ENCODE data around the gene GGT6.

The GGT6 gene

GRCh38 chr17:4553669-4554068, 6.7 kb downstream of the GGT6 start:
- peaks cover 22% of the 10 kb centered on the region for H3K36me3 ChIP-seq (ENCODE audit: control insufficient read depth, insufficient read depth, low read length)
- H2BK120ac ChIP-seq (ENCODE audit: low read depth, low read length): no peak overlapping the region
- peak overlapping the region; percentile 74 for H3K4me2 ChIP-seq (ENCODE audit: low read length)
- H2AK5ac ChIP-seq (ENCODE audit: low read length): no peak overlapping the region
- no peak overlapping the region for H3K4me3 ChIP-seq (ENCODE audit: low read length)
- H3K9ac ChIP-seq (ENCODE audit: low read length): peak overlapping the region; percentile 97
- no peak overlapping the region for H4K8ac ChIP-seq (ENCODE audit: low read depth, low read length)
- no peak overlapping the region for H3K18ac ChIP-seq (ENCODE audit: low read length)
- H3K27me3 ChIP-seq (ENCODE audit: insufficient read depth, low read length, poor library complexity): no peaks in the 10 kb centered on the region
- DNase-seq: no peak
- peaks cover 3% of the 10 kb centered on the region for H3K4me1 ChIP-seq (ENCODE audit: control insufficient read depth, low read depth, low read length)
- H3K79me1 ChIP-seq (ENCODE audit: low read length): peaks cover 18% of the 10 kb centered on the region
- no peak overlapping the region for H2BK15ac ChIP-seq (replicated peaks; ENCODE audit: low read depth)
- no peak overlapping the region for H3K27ac ChIP-seq (ENCODE audit: low read depth, low read length)
- no peak overlapping the region for H3K4ac ChIP-seq (ENCODE audit: low read depth, low read length)
- H3K56ac ChIP-seq (ENCODE audit: low read length): peak overlapping the region; percentile 99
- H2BK5ac ChIP-seq (ENCODE audit: low read length): no peak overlapping the region
- no CpG with 5 or more reads among the region's 9 CpGs for WGBS (ENCODE audit: extremely low coverage, insufficient coverage, low lambda C conversion rate)
- no peak overlapping the region for H3K23ac ChIP-seq (ENCODE audit: low read length)
- no peak overlapping the region for H4K5ac ChIP-seq (ENCODE audit: low read length)
- peaks cover 23% of the 10 kb centered on the region for H3K79me2 ChIP-seq (ENCODE audit: control insufficient read depth, insufficient read depth, low read length)

- Histone ChIP-seq H2BK15ac (replicated peaks; ENCODE audit: low read depth) (no peak overlapping the region), H3K56ac (ENCODE audit: low read length) (no peak overlapping the region), H3K4me2 (ENCODE audit: low read length) (no peak overlapping the region), H3K4me3 (ENCODE audit: low read length) (no peak overlapping the region), H3K27me3 (ENCODE audit: insufficient read depth, low read length, poor library complexity) (no peaks in the 10 kb centered on the region), H3K27ac (ENCODE audit: low read depth, low read length) (no peak overlapping the region), H2BK5ac (ENCODE audit: low read length) (no peak overlapping the region), H3K79me2 (ENCODE audit: control insufficient read depth, insufficient read depth, low read length) (peaks cover 23% of the 10 kb centered on the region), H3K36me3 (ENCODE audit: control insufficient read depth, insufficient read depth, low read length) (peaks cover 30% of the 10 kb centered on the region), H3K9ac (ENCODE audit: low read length) (no peak overlapping the region), H3K4me1 (ENCODE audit: control insufficient read depth, low read depth, low read length) (peaks cover 3% of the 10 kb centered on the region), H3K79me1 (ENCODE audit: low read length) (peaks cover 20% of the 10 kb centered on the region), H4K8ac (ENCODE audit: low read depth, low read length) (no peak overlapping the region), H3K18ac (ENCODE audit: low read length) (no peak overlapping the region), H3K4ac (ENCODE audit: low read depth, low read length) (no peak overlapping the region), H2BK120ac (ENCODE audit: low read depth, low read length) (no peak overlapping the region), H3K23ac (ENCODE audit: low read length) (no peak overlapping the region), H2AK5ac (ENCODE audit: low read length) (no peak overlapping the region), H4K5ac (ENCODE audit: low read length) (no peak overlapping the region)
- no peak for DNase-seq
- no CpG with 5 or more reads among the region's 27 CpGs for WGBS (ENCODE audit: extremely low coverage, insufficient coverage, low lambda C conversion rate)
Measured at GRCh38 chr17:4551796-4552525, 8.4 kb downstream of the GGT6 start.

GRCh38 chr17:4551141-4551540, 9.2 kb downstream of the GGT6 start:
- Histone ChIP-seq H2BK15ac (replicated peaks; ENCODE audit: low read depth) (no peak overlapping the region), H3K79me2 (ENCODE audit: control insufficient read depth, insufficient read depth, low read length) (peaks cover 23% of the 10 kb centered on the region), H3K36me3 (ENCODE audit: control insufficient read depth, insufficient read depth, low read length) (peaks cover 31% of the 10 kb centered on the region), H4K5ac (ENCODE audit: low read length) (no peak overlapping the region), H3K4me2 (ENCODE audit: low read length) (no peak overlapping the region), H3K4me3 (ENCODE audit: low read length) (no peak overlapping the region), H3K27ac (ENCODE audit: low read depth, low read length) (no peak overlapping the region), H3K9ac (ENCODE audit: low read length) (no peak overlapping the region), H3K79me1 (ENCODE audit: low read length) (peaks cover 20% of the 10 kb centered on the region), H3K4ac (ENCODE audit: low read depth, low read length) (no peak overlapping the region), H3K23ac (ENCODE audit: low read length) (no peak overlapping the region), H3K18ac (ENCODE audit: low read length) (no peak overlapping the region), H2BK120ac (ENCODE audit: low read depth, low read length) (no peak overlapping the region), H2AK5ac (ENCODE audit: low read length) (no peak overlapping the region), H2BK5ac (ENCODE audit: low read length) (no peak overlapping the region), H3K4me1 (ENCODE audit: control insufficient read depth, low read depth, low read length) (peaks cover 3% of the 10 kb centered on the region), H3K27me3 (ENCODE audit: insufficient read depth, low read length, poor library complexity) (no peaks in the 10 kb centered on the region), H4K8ac (ENCODE audit: low read depth, low read length) (no peak overlapping the region), H3K56ac (ENCODE audit: low read length) (no peak overlapping the region)
- no CpG with 5 or more reads among the region's 8 CpGs for WGBS (ENCODE audit: extremely low coverage, insufficient coverage, low lambda C conversion rate)
- peak; percentile 60 for DNase-seq

DNA sequence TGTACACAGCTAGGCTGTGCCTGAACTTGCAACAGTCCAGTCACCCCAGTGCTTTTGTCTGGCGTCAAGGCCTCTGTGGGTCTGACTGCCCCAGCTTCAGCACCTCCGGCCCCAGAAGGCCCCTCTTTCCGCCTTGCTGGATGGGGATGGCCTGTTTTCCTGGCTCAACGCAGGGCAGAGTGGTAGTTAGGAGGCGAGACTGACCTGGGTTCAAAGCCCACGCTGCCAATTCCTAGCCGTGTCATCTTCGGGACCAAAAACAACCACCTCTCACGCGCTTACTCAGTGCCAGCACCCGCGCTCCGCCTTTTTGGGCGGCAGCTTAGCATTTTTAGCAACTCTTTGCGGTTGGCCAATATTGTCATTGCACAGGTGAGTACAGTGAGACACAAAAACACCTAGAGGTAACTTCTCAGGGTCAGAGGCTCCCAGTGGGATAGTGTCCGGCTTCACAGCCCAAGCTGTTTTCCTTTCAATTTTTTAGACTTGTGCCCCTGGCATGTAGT, 9.8 kb downstream of the GGT6 start:
- Histone ChIP-seq H3K27ac (ENCODE audit: low read depth, low read length) (no peak overlapping the region), H3K18ac (ENCODE audit: low read length) (no peak overlapping the region), H3K36me3 (ENCODE audit: control insufficient read depth, insufficient read depth, low read length) (peaks cover 31% of the 10 kb centered on the region), H3K56ac (ENCODE audit: low read length) (no peak overlapping the region), H2BK15ac (replicated peaks; ENCODE audit: low read depth) (no peak overlapping the region), H2BK120ac (ENCODE audit: low read depth, low read length) (no peak overlapping the region), H3K27me3 (ENCODE audit: insufficient read depth, low read length, poor library complexity) (no peaks in the 10 kb centered on the region), H4K5ac (ENCODE audit: low read length) (no peak overlapping the region), H3K79me1 (ENCODE audit: low read length) (peaks cover 20% of the 10 kb centered on the region), H3K23ac (ENCODE audit: low read length) (no peak overlapping the region), H2BK5ac (ENCODE audit: low read length) (no peak overlapping the region), H4K8ac (ENCODE audit: low read depth, low read length) (no peak overlapping the region), H3K4me1 (ENCODE audit: control insufficient read depth, low read depth, low read length) (no peaks in the 10 kb centered on the region), H3K4me3 (ENCODE audit: low read length) (no peak overlapping the region), H3K79me2 (ENCODE audit: control insufficient read depth, insufficient read depth, low read length) (peaks cover 23% of the 10 kb centered on the region), H3K4me2 (ENCODE audit: low read length) (no peak overlapping the region), H3K4ac (ENCODE audit: low read depth, low read length) (no peak overlapping the region), H2AK5ac (ENCODE audit: low read length) (no peak overlapping the region), H3K9ac (ENCODE audit: low read length) (no peak overlapping the region)
- WGBS (ENCODE audit: extremely low coverage, insufficient coverage, low lambda C conversion rate): no CpG with 5 or more reads among the region's 16 CpGs
- no peak for DNase-seq

GRCh38 chr17:4549781-4550533, 10.4 kb downstream of the GGT6 start:
- Histone ChIP-seq H3K27ac (ENCODE audit: low read depth, low read length) (no peak overlapping the region), H2BK5ac (ENCODE audit: low read length) (no peak overlapping the region), H3K9ac (ENCODE audit: low read length) (no peak overlapping the region), H3K18ac (ENCODE audit: low read length) (no peak overlapping the region), H3K56ac (ENCODE audit: low read length) (no peak overlapping the region), H2BK15ac (replicated peaks; ENCODE audit: low read depth) (no peak overlapping the region), H3K79me1 (ENCODE audit: low read length) (peaks cover 20% of the 10 kb centered on the region), H4K8ac (ENCODE audit: low read depth, low read length) (no peak overlapping the region), H3K4me3 (ENCODE audit: low read length) (no peak overlapping the region), H3K79me2 (ENCODE audit: control insufficient read depth, insufficient read depth, low read length) (peaks cover 21% of the 10 kb centered on the region), H3K36me3 (ENCODE audit: control insufficient read depth, insufficient read depth, low read length) (peaks cover 33% of the 10 kb centered on the region), H3K4me2 (ENCODE audit: low read length) (no peak overlapping the region), H3K27me3 (ENCODE audit: insufficient read depth, low read length, poor library complexity) (no peaks in the 10 kb centered on the region), H3K4me1 (ENCODE audit: control insufficient read depth, low read depth, low read length) (no peaks in the 10 kb centered on the region), H4K5ac (ENCODE audit: low read length) (no peak overlapping the region), H2BK120ac (ENCODE audit: low read depth, low read length) (no peak overlapping the region), H3K4ac (ENCODE audit: low read depth, low read length) (no peak overlapping the region), H2AK5ac (ENCODE audit: low read length) (no peak overlapping the region), H3K23ac (ENCODE audit: low read length) (no peak overlapping the region)
- no CpG with 5 or more reads among the region's 25 CpGs for WGBS (ENCODE audit: extremely low coverage, insufficient coverage, low lambda C conversion rate)
- no peak for DNase-seq
